HPDE6-E6E7 (cell line): ENCODE results near the gene DPP6.
"Not testable (repeated sequence)": the region's sequence is repeated elsewhere in the genome, so short reads cannot be mapped to it uniquely, and the experiment has no call there.

Experiments
- DNase-seq: peaks from one replicate; pipeline ENCODE4 v3.0.0; 2011; ENCODE audit warnings: missing footprints; ENCODE audit errors: extremely low spot score

Gene DPP6

GRCh38 chr7:154656618-154657017 is 604.4 kb downstream of the DPP6 start:
- no peak for DNase-seq

- no peak for DNase-seq
These were observed 614.6 kb downstream of the DPP6 start for GRCh38 chr7:154666768-154667167.

GRCh38 chr7:154672659-154673415 is 620.6 kb downstream of the DPP6 start:
- DNase-seq, result no peak

GRCh38 chr7:154674191-154674590 is 622.0 kb downstream of the DPP6 start:
- no peak for DNase-seq

GRCh38 chr7:154675560-154675959 is 623.4 kb downstream of the DPP6 start:
- DNase-seq, result no peak

- DNase-seq, result not testable (repeated sequence)
These were observed 623.8 kb downstream of the DPP6 start for GRCh38 chr7:154676033-154676421.

GRCh38 chr7:154676422-154677073 is 624.4 kb downstream of the DPP6 start:
- DNase-seq, result no peak

GRCh38 chr7:154677454-154677853 is 625.3 kb downstream of the DPP6 start:
- DNase-seq, result no peak

GRCh38 chr7:154678001-154678550 is 625.9 kb downstream of the DPP6 start:
- DNase-seq, result not testable (repeated sequence)

GRCh38 chr7:154679379-154680053 is 627.3 kb downstream of the DPP6 start:
- no peak for DNase-seq

GRCh38 chr7:154680894-154681659 is 628.9 kb downstream of the DPP6 start:
- no peak for DNase-seq

GRCh38 chr7:154682003-154682402 is 629.8 kb downstream of the DPP6 start:
- DNase-seq, result no peak

- no peak for DNase-seq
These were observed 632.7 kb downstream of the DPP6 start for GRCh38 chr7:154684666-154685563.

- no peak for DNase-seq
These were observed 633.3 kb downstream of the DPP6 start for GRCh38 chr7:154685564-154685901.

GRCh38 chr7:154686305-154686704 is 634.1 kb downstream of the DPP6 start:
- no peak for DNase-seq

- DNase-seq, result no peak
These were observed 636.8 kb downstream of the DPP6 start for GRCh38 chr7:154688952-154689351.

GRCh38 chr7:154690411-154690810 is 638.2 kb downstream of the DPP6 start:
- no peak for DNase-seq

GRCh38 chr7:154693661-154694060 is 641.5 kb downstream of the DPP6 start:
- no peak for DNase-seq

- no peak for DNase-seq
These were observed 643.6 kb downstream of the DPP6 start for GRCh38 chr7:154695836-154696235.

- no peak for DNase-seq
These were observed 644.4 kb downstream of the DPP6 start for GRCh38 chr7:154696556-154696955.
